ENCODE results near the gene GLYR1.

GLYR1 gene

DNA sequence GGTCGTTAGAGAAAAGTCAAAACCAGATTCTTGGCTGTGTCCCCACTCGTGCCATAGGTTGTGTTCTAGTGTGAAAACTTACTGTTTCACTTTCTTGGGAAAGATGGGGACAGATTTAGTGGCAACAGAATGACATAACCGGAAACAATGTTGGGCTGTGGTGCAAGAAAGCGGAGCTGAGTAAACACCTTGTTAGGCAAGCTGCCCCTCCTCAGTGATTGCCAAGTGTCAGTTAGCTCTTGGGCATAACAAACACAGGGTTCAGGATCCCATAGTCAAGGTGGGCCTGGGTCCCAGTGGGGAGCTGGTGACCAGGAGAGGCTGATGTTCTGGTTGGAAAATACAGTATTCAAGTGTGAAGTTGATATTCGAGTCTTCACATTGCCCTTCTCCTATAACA, 15.6 kb upstream of the GLYR1 start:
- Histone ChIP-seq H3K9ac (ENCODE audit: low read length) (no peak overlapping the region), H3K27ac (ENCODE audit: low read length) (no peak overlapping the region), H3K4me1 (ENCODE audit: control insufficient read depth, low read depth, low read length) (no peaks in the 10 kb centered on the region), H3K4me3 (ENCODE audit: low read length) (no peak overlapping the region), H3K27me3 (ENCODE audit: control insufficient read depth, insufficient read depth, low read length) (no peaks in the 10 kb centered on the region), H3K36me3 (ENCODE audit: control insufficient read depth, low read depth, low read length) (peaks cover 54% of the 10 kb centered on the region), H3K9me3 (ENCODE audit: control insufficient read depth, low read depth, low read length) (no peaks in the 10 kb centered on the region)

DNA sequence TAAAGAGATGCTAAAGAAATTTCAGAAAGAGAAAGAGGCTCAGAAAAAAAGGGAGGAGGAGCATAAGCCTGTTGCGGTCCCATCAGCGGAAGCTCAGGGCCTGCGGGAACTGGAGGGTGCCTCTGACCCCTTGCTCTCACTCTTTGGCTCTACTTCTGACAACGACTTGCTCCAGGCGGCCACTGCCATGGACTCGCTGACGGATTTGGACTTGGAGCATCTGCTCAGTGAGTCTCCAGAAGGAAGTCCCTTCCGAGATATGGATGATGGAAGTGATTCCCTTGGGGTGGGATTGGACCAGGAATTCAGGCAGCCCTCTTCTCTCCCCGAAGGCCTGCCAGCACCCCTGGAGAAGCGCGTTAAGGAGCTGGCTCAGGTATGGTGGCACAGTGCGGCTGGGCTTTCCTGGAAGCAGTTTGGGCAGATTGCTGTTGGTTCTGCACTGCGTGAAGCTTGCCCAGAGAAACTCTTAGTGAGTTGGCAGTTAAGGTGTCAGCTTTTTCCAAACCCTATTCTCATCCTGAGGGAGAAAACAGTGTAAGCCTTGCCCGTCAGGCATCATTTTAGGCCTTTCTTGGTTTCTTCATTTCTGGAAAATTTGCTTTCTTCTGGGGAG, 13.7 kb upstream of the GLYR1 start:
- Histone ChIP-seq H3K36me3 (ENCODE audit: control insufficient read depth, low read depth, low read length) (peaks cover 68% of the 10 kb centered on the region), H3K27ac (ENCODE audit: low read length) (no peak overlapping the region), H3K4me3 (ENCODE audit: low read length) (no peak overlapping the region), H3K9me3 (ENCODE audit: control insufficient read depth, low read depth, low read length) (no peaks in the 10 kb centered on the region), H3K4me1 (ENCODE audit: control insufficient read depth, low read depth, low read length) (no peaks in the 10 kb centered on the region), H3K9ac (ENCODE audit: low read length) (no peak overlapping the region), H3K27me3 (ENCODE audit: control insufficient read depth, insufficient read depth, low read length) (no peaks in the 10 kb centered on the region)

DNA sequence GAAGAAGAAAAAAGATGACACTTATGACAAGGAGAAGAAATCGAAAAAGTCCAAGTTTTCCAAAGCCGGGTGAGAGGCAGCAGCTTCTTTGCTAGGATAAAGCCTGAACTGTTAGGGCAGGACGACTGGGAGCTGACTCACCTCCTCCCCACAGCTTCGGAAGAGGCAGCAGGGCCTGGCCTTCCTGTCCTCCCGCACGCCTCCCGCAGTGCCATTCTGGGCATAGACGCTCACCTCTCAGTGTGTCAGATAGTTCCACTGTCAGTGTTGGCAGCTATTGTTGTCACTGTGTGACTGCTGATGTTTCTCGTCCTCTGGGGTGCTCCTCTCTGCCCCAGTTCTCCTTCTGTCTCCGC, 12.8 kb upstream of the GLYR1 start:
- H3K27me3 ChIP-seq (ENCODE audit: control insufficient read depth, insufficient read depth, low read length) = no peaks in the 10 kb centered on the region
- H3K9ac ChIP-seq (ENCODE audit: low read length) = no peak overlapping the region
- no peak overlapping the region for H3K27ac ChIP-seq (ENCODE audit: low read length)
- peaks cover 76% of the 10 kb centered on the region for H3K36me3 ChIP-seq (ENCODE audit: control insufficient read depth, low read depth, low read length)
- H3K4me1 ChIP-seq (ENCODE audit: control insufficient read depth, low read depth, low read length) = no peaks in the 10 kb centered on the region
- no peaks in the 10 kb centered on the region for H3K9me3 ChIP-seq (ENCODE audit: control insufficient read depth, low read depth, low read length)
- no peak overlapping the region for H3K4me3 ChIP-seq (ENCODE audit: low read length)

DNA sequence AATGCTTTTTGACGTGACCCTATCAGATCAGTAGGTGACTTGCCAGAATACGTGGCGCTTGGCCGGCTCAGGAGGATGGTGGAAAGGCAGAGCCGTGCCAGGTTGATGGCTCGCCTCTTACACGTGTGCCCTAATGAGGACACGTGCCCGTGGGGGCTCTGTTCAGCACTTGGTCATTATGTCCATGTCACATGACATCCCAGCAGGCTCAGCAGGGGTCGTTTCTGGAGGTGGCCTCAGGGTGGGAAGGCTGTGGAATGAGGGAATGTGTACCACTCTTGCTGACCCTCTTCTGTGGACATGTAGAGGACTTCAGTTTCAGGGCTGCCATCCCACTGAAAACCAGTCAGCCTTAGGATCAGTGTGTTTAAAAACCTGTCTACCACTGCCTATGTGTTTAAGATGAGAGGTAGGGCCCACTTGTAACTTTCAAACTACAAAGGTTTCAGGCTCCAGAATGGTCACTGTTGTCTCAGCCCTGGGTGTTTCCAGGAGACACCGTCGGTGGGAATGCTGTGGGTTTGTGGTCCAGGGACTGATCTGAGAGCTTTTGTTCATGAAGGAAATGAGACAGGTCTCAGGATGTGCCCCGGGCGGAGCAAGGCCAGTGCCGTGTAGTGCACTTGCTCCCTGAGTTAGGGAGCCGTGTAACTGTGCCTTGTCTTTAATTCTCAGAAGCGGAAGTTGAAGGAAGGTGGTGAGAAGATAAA, 12.3 kb upstream of the GLYR1 start:
- peaks cover 73% of the 10 kb centered on the region for H3K36me3 ChIP-seq (ENCODE audit: control insufficient read depth, low read depth, low read length)
- H3K9me3 ChIP-seq (ENCODE audit: control insufficient read depth, low read depth, low read length) = no peaks in the 10 kb centered on the region
- no peak overlapping the region for H3K4me3 ChIP-seq (ENCODE audit: low read length)
- H3K27ac ChIP-seq (ENCODE audit: low read length) = no peak overlapping the region
- no peaks in the 10 kb centered on the region for H3K27me3 ChIP-seq (ENCODE audit: control insufficient read depth, insufficient read depth, low read length)
- H3K9ac ChIP-seq (ENCODE audit: low read length) = no peak overlapping the region
- H3K4me1 ChIP-seq (ENCODE audit: control insufficient read depth, low read depth, low read length) = no peaks in the 10 kb centered on the region

DNA sequence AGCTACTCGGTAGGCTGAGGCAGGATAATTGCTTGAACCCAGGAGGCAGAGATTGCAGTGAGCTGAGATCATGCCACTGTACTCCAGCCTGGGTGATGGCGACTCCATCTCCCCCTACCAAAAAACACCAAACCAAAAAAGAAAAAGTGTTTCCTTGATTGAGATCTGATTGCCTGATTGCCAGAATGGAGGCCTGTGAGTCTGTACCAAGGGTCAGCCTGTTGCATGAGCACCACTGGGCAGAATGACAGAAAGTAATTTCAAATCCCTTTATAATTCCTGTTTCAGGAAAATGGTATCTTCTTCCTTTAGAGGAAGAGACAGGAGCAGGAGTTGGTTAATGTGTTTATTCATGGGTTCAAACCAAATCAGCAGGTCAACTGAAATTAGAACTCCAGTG, 8.7 kb upstream of the GLYR1 start:
- H3K27ac ChIP-seq (ENCODE audit: low read length) = no peak overlapping the region
- H3K4me1 ChIP-seq (ENCODE audit: control insufficient read depth, low read depth, low read length) = no peaks in the 10 kb centered on the region
- H3K27me3 ChIP-seq (ENCODE audit: control insufficient read depth, insufficient read depth, low read length) = no peaks in the 10 kb centered on the region
- no peak overlapping the region for H3K4me3 ChIP-seq (ENCODE audit: low read length)
- H3K9ac ChIP-seq (ENCODE audit: low read length) = no peak overlapping the region
- peaks cover 61% of the 10 kb centered on the region for H3K36me3 ChIP-seq (ENCODE audit: control insufficient read depth, low read depth, low read length)
- H3K9me3 ChIP-seq (ENCODE audit: control insufficient read depth, low read depth, low read length) = no peaks in the 10 kb centered on the region

DNA sequence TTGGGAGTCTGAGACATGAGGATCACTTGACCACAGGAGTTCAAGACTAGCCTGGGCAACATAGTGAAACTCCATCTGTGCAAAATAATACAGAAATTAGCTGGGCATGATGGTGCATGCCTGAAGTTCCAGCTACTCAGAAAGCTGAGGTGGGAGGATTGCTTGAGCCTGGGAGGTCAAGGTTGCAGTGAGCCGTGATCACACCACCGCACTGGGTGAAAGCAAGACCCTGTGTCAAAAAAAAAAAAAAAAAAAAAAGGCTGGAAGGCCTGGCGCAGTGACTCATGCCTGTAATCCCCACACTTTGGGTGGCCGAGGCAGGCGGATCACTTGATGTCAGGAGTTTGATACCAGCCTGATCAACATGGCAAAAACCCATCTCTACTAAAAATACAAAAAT, 8.3 kb upstream of the GLYR1 start:
- H3K4me3 ChIP-seq (ENCODE audit: low read length) = no peak overlapping the region
- peaks cover 57% of the 10 kb centered on the region for H3K36me3 ChIP-seq (ENCODE audit: control insufficient read depth, low read depth, low read length)
- no peak overlapping the region for H3K27ac ChIP-seq (ENCODE audit: low read length)
- H3K9me3 ChIP-seq (ENCODE audit: control insufficient read depth, low read depth, low read length) = no peaks in the 10 kb centered on the region
- H3K9ac ChIP-seq (ENCODE audit: low read length) = no peak overlapping the region
- H3K27me3 ChIP-seq (ENCODE audit: control insufficient read depth, insufficient read depth, low read length) = no peaks in the 10 kb centered on the region
- no peaks in the 10 kb centered on the region for H3K4me1 ChIP-seq (ENCODE audit: control insufficient read depth, low read depth, low read length)

DNA sequence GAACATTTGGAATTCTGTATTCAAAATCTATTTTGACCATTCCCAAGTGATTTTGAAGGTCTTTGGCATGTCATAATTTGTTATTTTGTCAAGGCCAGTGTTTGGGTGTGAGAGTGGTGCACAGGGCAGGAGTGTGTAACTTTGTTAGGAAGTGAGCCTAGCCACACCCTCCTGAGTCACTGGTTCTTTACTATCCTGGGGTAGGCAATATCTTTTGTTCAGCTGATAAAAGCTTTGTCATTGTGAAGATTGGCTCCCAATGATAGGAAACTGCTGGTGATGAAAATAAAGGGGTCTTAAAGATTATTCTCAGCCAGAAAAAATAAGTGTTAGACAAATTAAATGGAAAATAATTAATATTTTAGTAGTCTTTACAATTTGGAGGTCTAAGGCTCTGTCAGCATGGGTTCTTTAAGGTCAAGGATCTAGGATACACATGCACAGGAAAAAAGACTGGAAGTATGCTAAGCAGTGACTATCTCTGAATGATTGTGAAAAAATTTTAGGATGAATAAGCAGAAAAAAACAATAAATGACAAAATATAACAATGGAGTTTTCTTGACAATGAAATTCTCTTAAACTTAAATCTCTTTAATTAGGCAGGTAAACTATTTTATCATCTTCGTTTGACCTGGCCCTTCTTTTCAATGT, 5.3 kb upstream of the GLYR1 start:
- peaks cover 27% of the 10 kb centered on the region for H3K36me3 ChIP-seq (ENCODE audit: control insufficient read depth, low read depth, low read length)
- H3K4me1 ChIP-seq (ENCODE audit: control insufficient read depth, low read depth, low read length) = no peaks in the 10 kb centered on the region
- no peaks in the 10 kb centered on the region for H3K9me3 ChIP-seq (ENCODE audit: control insufficient read depth, low read depth, low read length)
- H3K27ac ChIP-seq (ENCODE audit: low read length) = no peak overlapping the region
- H3K9ac ChIP-seq (ENCODE audit: low read length) = no peak overlapping the region
- no peak overlapping the region for H3K4me3 ChIP-seq (ENCODE audit: low read length)
- H3K27me3 ChIP-seq (ENCODE audit: control insufficient read depth, insufficient read depth, low read length) = no peaks in the 10 kb centered on the region

DNA sequence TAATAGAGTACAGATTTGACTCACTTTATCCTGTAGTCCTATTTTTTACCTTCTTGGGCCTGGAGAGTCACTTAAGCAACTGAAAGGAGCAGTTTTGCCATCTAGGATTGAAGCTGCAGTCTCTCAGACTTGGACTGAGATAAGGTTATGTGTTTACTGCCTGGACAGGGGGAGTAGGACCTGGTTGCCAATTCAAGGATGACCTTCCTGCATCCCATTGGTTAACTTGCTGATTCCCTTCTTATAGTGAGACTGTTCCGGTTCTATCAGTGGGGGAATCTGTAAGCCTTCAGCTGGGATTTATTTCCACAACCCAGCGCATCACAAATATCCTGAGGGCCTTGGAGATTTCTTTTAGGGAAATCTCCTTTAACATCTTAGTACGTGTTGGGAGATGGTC, 3.1 kb upstream of the GLYR1 start:
- H3K9me3 ChIP-seq (ENCODE audit: control insufficient read depth, low read depth, low read length) = no peaks in the 10 kb centered on the region
- H3K36me3 ChIP-seq (ENCODE audit: control insufficient read depth, low read depth, low read length) = peaks cover 14% of the 10 kb centered on the region
- H3K27me3 ChIP-seq (ENCODE audit: control insufficient read depth, insufficient read depth, low read length) = no peaks in the 10 kb centered on the region
- peaks cover 2% of the 10 kb centered on the region for H3K4me1 ChIP-seq (ENCODE audit: control insufficient read depth, low read depth, low read length)
- H3K4me3 ChIP-seq (ENCODE audit: low read length) = no peak overlapping the region
- H3K9ac ChIP-seq (ENCODE audit: low read length) = no peak overlapping the region
- H3K27ac ChIP-seq (ENCODE audit: low read length) = no peak overlapping the region

DNA sequence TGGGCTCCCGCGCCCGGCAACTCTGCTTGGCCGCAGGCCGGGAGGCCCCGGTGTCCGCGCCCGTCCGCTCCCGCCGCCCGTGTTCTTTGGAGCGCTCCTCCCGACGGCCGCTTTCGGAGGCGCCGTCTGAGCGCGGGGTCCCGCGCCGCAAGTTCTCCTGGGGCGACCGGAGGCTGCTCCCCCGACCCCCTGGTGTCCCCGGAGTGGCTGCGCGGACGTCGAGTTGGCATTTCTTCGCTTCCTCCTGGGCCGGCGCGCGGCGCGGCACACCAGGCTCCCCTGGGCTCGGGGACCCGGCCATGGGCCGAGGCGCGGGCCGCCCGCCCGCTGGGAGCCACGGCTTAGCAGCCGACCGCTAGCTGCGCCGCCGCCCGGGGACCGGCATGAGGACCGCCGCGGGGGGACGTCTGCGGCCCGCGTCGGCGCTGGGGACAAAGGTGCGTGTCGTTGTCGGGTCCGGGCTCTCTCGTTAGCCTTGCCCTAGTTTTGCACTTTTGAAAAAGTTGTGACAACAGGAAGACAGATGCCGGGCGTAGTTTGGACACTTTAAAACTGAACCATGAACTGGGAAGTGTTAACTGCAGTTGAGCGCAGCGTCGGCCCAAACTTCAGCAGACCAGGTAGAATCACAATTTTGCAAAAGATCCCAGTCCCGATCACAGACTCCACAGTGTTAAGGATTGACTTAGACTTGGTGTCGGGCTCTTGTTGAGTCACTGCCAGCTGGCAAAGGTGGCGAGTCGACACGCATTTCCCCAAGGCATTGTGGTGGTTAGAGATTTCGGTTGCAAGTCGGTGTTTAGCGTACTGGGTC, 893 bp upstream of the GLYR1 start:
- H3K27ac ChIP-seq (ENCODE audit: low read length) = no peak overlapping the region
- peak overlapping the region; percentile 37 for H3K9ac ChIP-seq (ENCODE audit: low read length)
- H3K27me3 ChIP-seq (ENCODE audit: control insufficient read depth, insufficient read depth, low read length) = no peaks in the 10 kb centered on the region
- H3K4me1 ChIP-seq (ENCODE audit: control insufficient read depth, low read depth, low read length) = peaks cover 2% of the 10 kb centered on the region
- peaks cover 22% of the 10 kb centered on the region for H3K36me3 ChIP-seq (ENCODE audit: control insufficient read depth, low read depth, low read length)
- H3K4me3 ChIP-seq (ENCODE audit: low read length) = peak overlapping the region; percentile 81
- no peaks in the 10 kb centered on the region for H3K9me3 ChIP-seq (ENCODE audit: control insufficient read depth, low read depth, low read length)

DNA sequence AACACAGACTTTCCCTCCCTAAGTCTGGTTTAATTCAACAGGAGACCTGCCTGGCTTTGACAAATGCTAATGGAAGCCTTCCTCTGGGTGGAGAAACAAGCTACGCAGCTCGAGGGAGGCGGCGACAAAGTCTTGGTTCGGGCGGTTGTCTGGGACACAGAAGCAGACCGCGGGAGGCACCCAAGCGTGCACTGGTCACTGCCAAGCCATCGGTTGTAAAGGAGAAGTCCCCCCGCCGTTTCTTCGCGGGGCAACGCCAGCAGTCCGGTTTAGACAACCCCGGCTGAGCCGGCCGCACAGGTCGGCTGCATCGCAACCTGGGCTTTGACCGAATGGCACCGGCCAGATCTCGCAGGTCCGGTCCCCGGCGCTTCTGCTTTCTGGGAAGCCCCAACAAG, 586 bp downstream of the GLYR1 start:
- H3K9ac ChIP-seq (ENCODE audit: low read length) = peak overlapping the region; percentile 80
- no peaks in the 10 kb centered on the region for H3K27me3 ChIP-seq (ENCODE audit: control insufficient read depth, insufficient read depth, low read length)
- H3K4me3 ChIP-seq (ENCODE audit: low read length) = peak overlapping the region; percentile 81
- H3K4me1 ChIP-seq (ENCODE audit: control insufficient read depth, low read depth, low read length) = peaks cover 2% of the 10 kb centered on the region
- no peak overlapping the region for H3K27ac ChIP-seq (ENCODE audit: low read length)
- no peaks in the 10 kb centered on the region for H3K9me3 ChIP-seq (ENCODE audit: control insufficient read depth, low read depth, low read length)
- H3K36me3 ChIP-seq (ENCODE audit: control insufficient read depth, low read depth, low read length) = peaks cover 32% of the 10 kb centered on the region

DNA sequence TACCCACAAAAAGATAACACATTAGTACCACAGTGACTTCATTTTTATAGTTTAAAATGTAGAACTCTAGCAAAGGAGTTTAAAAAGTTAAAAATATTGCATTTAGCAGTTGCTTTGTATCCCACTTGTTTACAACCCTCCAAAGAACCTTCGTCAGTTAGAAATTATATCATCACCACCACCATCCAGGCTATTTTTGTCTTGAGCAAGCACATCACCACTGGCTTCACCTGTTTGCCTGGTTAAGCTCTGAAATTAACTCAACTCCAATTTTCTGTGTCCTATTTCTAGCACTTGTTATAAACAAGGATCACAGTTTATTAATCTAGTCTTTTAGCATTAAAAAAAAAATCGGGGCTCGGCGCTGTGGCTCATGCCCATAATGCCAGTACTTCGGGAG, 6.1 kb downstream of the GLYR1 start:
- H3K4me3 ChIP-seq (ENCODE audit: low read length) = no peak overlapping the region
- peaks cover 2% of the 10 kb centered on the region for H3K4me1 ChIP-seq (ENCODE audit: control insufficient read depth, low read depth, low read length)
- H3K9me3 ChIP-seq (ENCODE audit: control insufficient read depth, low read depth, low read length) = no peaks in the 10 kb centered on the region
- no peaks in the 10 kb centered on the region for H3K27me3 ChIP-seq (ENCODE audit: control insufficient read depth, insufficient read depth, low read length)
- H3K36me3 ChIP-seq (ENCODE audit: control insufficient read depth, low read depth, low read length) = peaks cover 72% of the 10 kb centered on the region
- H3K9ac ChIP-seq (ENCODE audit: low read length) = no peak overlapping the region
- H3K27ac ChIP-seq (ENCODE audit: low read length) = no peak overlapping the region
